Lung (tissue), 12 donors: Measurements from ENCODE around the gene MUC5AC. TPM values are rescaled to one million over a fixed set of nuclear protein-coding genes. Genes with fewer than 3 reads are reported as not detected.

Experiments
- ATAC-seq: fragments of 200-7000 bp; cut with Tn5 transposase; one replicate; pipeline ENCODE4 v1.9.1; 2020; ENCODE audit warnings: moderate number of reproducible peaks; ENCODE audit not compliant: insufficient read depth, low FRiP score
- DNase-seq, 3 donors: peaks; one replicate each; pipeline ENCODE4 v3.0.0-alpha.2; 2013 to 2017
- H3K27ac ChIP-seq, 2 donors: one replicate each; pipeline ENCODE4 v1.5.1; 2013; ENCODE audit warnings: mild to moderate bottlenecking in 2 of 2, moderate library complexity in 2 of 2, control low read depth in 1 of 2, inconsistent platforms in 1 of 2, low read depth in 1 of 2, low read length in 1 of 2
- H3K27me3 ChIP-seq, 3 donors: one replicate each; pipeline ENCODE4 v1.5.1; 2013; ENCODE audit warnings: low read length in 2 of 3; ENCODE audit not compliant: control insufficient read depth in 3 of 3, insufficient read depth in 3 of 3
- H3K36me3 ChIP-seq, 4 donors: one replicate each; pipeline ENCODE4 v1.5.1; 2013; ENCODE audit warnings: low read length in 4 of 4, mild to moderate bottlenecking in 1 of 4, moderate library complexity in 1 of 4; ENCODE audit not compliant: control insufficient read depth in 4 of 4, insufficient read depth in 4 of 4
- H3K4me1 ChIP-seq, 5 donors: one replicate each; pipeline ENCODE4 v1.5.1; 2013; ENCODE audit warnings: low read length in 5 of 5, mild to moderate bottlenecking in 2 of 5, moderate library complexity in 1 of 5; ENCODE audit not compliant: control insufficient read depth in 5 of 5, insufficient read depth in 5 of 5
- H3K4me3 ChIP-seq: one replicate; pipeline ENCODE4 v1.5.1; 2013; ENCODE audit warnings: mild to moderate bottlenecking, control low read depth, moderate library complexity
- H3K9ac ChIP-seq, 2 donors: one replicate each; pipeline ENCODE4 v1.5.1; 2013; ENCODE audit warnings: low read length in 2 of 2, control low read depth in 1 of 2; ENCODE audit not compliant: insufficient read depth in 1 of 2
- H3K9me3 ChIP-seq, 4 donors: one replicate each; pipeline ENCODE4 v1.5.1; 2013; ENCODE audit warnings: low read length in 3 of 4, mild to moderate bottlenecking in 1 of 4, moderate library complexity in 1 of 4; ENCODE audit not compliant: control insufficient read depth in 4 of 4, insufficient read depth in 3 of 4
- CTCF ChIP-seq: IDR thresholded peaks from 2 replicates; pipeline ENCODE4 v1.5.1; 2012; ENCODE audit warnings: mild to moderate bottlenecking; ENCODE audit errors: control extremely low read depth, extremely low read depth
- WGBS, 2 donors: extraction: QIAGEN DNeasy Blood & Tissue Kit; methylation state at CpG; one replicate each; pipeline ENCODE4 v1.1.7; 2013; 5-methylcytosine and 5-hydroxymethylcytosine counted together
- polyA plus RNA-seq, 2 donors: library from polyadenylated mRNA; stranded (reverse); fragments of 200-250 nt; gene quantifications; one replicate each; pipeline ENCODE4 v1.2.1, GENCODE V29; 2013
- total RNA-seq, 2 donors: library from RNA; depleted of rRNA in 1 of 2; stranded (reverse); fragments of >200 nt in 1 of 2; gene quantifications; one replicate each; pipeline ENCODE4 v1.2.1, GENCODE V29; 2014 to 2021
- donor health status: control.
- donor health status: control.
- donor health status: Bipolar disorder and iron deficiency.
- donor health status: healthy.
- donor health status: DM: yes; HTN: yes; CAD: no.

The MUC5AC gene
- total and polyA plus RNA-seq, 4 donors: 0.46 to 1.3 (median 1.0) TPM

GRCh38 chr11:1203505-1204271 lies 45.9 kb downstream of the MUC5AC start:
- H3K27me3 ChIP-seq: peaks cover 0 to 5% (median 1%) of the 10 kb centered on the region in 3 donors
- no peak overlapping the region for H3K27ac ChIP-seq
- peaks cover 0 to under 1% (median 0%) of the 10 kb centered on the region in 4 donors for H3K9me3 ChIP-seq
- no peaks in the 10 kb centered on the region for H3K4me1 ChIP-seq
- no peak for TF ChIP-seq CTCF
- no peaks in the 10 kb centered on the region for H3K36me3 ChIP-seq
- ATAC-seq (no peak), DNase-seq (peak in 1 of 3 donors; percentile 9)
- no peak overlapping the region for H3K4me3 ChIP-seq
- WGBS, 2 donors: 68 to 78% methylated on average over 25 to 30 of the region's 30 CpGs
- H3K9ac ChIP-seq: no peak overlapping the region

GRCh38 chr11:1204381-1205101 lies 46.8 kb downstream of the MUC5AC start:
- no peak overlapping the region for H3K27ac ChIP-seq
- no peaks in the 10 kb centered on the region for H3K4me1 ChIP-seq
- no peak for TF ChIP-seq CTCF
- no peak overlapping the region for H3K4me3 ChIP-seq
- H3K27me3 ChIP-seq: peaks cover 0 to 5% (median 0%) of the 10 kb centered on the region in 3 donors
- H3K36me3 ChIP-seq: no peaks in the 10 kb centered on the region
- whole genome bisulfite sequencing, 2 donors: 87 to 88% methylated on average over 22 of the region's 22 CpGs
- ATAC-seq (no peak), DNase-seq (peak in 1 of 3 donors; percentile 1)
- H3K9ac ChIP-seq: no peak overlapping the region
- peaks cover 0 to 8% (median 0%) of the 10 kb centered on the region in 4 donors for H3K9me3 ChIP-seq

GRCh38 chr11:1205121-1205986 lies 47.6 kb downstream of the MUC5AC start:
- WGBS, 2 donors: 70 to 77% methylated on average over 35 of the region's 35 CpGs
- Histone ChIP-seq H3K27ac (no peak overlapping the region), H3K4me3 (no peak overlapping the region), H3K9ac (no peak overlapping the region), H3K27me3 (no peaks in the 10 kb centered on the region), H3K4me1 (no peaks in the 10 kb centered on the region), H3K9me3 (peaks cover 0 to 12% (median 0%) of the 10 kb centered on the region in 4 donors), H3K36me3 (no peaks in the 10 kb centered on the region)
- TF ChIP-seq CTCF: no peak
- ATAC-seq (no peak), DNase-seq (no peak)
